H9 (cell line): Measurements from ENCODE around the gene DNMT3L. TPM values are rescaled to one million over a fixed set of nuclear protein-coding genes. Genes with fewer than 3 reads are reported as not detected.

ENCODE experiments used
- DNase-seq: peaks from one replicate; pipeline ENCODE4 v3.0.0-alpha.2; 2017
- H2AFZ ChIP-seq: one replicate; pipeline ENCODE4 v1.6.1; 2013; ENCODE audit warnings: mild to moderate bottlenecking, low read length, control low read depth, moderate library complexity
- H2AK5ac ChIP-seq: 2 replicates; pipeline ENCODE4 v1.6.1; 2013; ENCODE audit warnings: low read length, control low read depth, mixed read lengths; ENCODE audit not compliant: insufficient read length
- H2BK120ac ChIP-seq: one replicate; pipeline ENCODE4 v1.6.1; 2013; ENCODE audit warnings: low read depth, mild to moderate bottlenecking, low read length, control low read depth, inconsistent platforms; ENCODE audit not compliant: poor library complexity, severe bottlenecking
- H2BK12ac ChIP-seq: 2 replicates; pipeline ENCODE4 v1.6.1; 2013; ENCODE audit warnings: low read length, control low read depth, mixed read lengths, low read depth; ENCODE audit not compliant: insufficient read length
- H2BK15ac ChIP-seq: 2 replicates; pipeline ENCODE4 v1.6.1; 2013; ENCODE audit warnings: low read depth, low read length, control low read depth
- H2BK20ac ChIP-seq: one replicate; pipeline ENCODE4 v1.6.1; 2013; ENCODE audit warnings: low read depth, mild to moderate bottlenecking, low read length, control low read depth, inconsistent platforms; ENCODE audit not compliant: poor library complexity, severe bottlenecking
- H2BK5ac ChIP-seq: 2 replicates; pipeline ENCODE4 v1.6.1; 2013; ENCODE audit warnings: low read length, control low read depth, mixed read lengths; ENCODE audit not compliant: insufficient read length
- H3K14ac ChIP-seq: 2 replicates; pipeline ENCODE4 v1.6.1; 2013; ENCODE audit warnings: low read length, control low read depth; ENCODE audit not compliant: insufficient read depth
- H3K18ac ChIP-seq: 2 replicates; pipeline ENCODE4 v1.6.1; 2013; ENCODE audit warnings: low read depth, mild to moderate bottlenecking, mixed read lengths, low read length, control low read depth; ENCODE audit not compliant: insufficient read length
- H3K23ac ChIP-seq: 2 replicates; pipeline ENCODE4 v1.6.1; 2013; ENCODE audit warnings: low read length, control low read depth, mixed read lengths, low read depth; ENCODE audit not compliant: insufficient read length
- H3K23me2 ChIP-seq: 2 replicates; pipeline ENCODE4 v1.6.1; 2013; ENCODE audit warnings: low read depth, mild to moderate bottlenecking, mixed read lengths, low read length, control low read depth; ENCODE audit not compliant: insufficient read length, poor library complexity, severe bottlenecking
- H3K27ac ChIP-seq: 2 replicates; pipeline ENCODE4 v1.5.1; 2013; ENCODE audit warnings: low read length, control low read depth, mixed read lengths, low read depth; ENCODE audit not compliant: insufficient read length
- H3K27me3 ChIP-seq: 2 replicates; pipeline ENCODE4 v1.6.1; 2013; ENCODE audit warnings: low read length, control low read depth, inconsistent platforms; ENCODE audit not compliant: insufficient read depth
- H3K4ac ChIP-seq: 2 replicates; pipeline ENCODE4 v1.6.1; 2013; ENCODE audit warnings: low read depth, mild to moderate bottlenecking, control low read depth, inconsistent platforms, low read length, moderate library complexity
- H3K4me1 ChIP-seq: 2 replicates; pipeline ENCODE4 v1.6.1; 2013; ENCODE audit warnings: low read length, control low read depth, inconsistent platforms; ENCODE audit not compliant: insufficient read depth
- H3K4me2 ChIP-seq: 2 replicates; pipeline ENCODE4 v1.6.1; 2013; ENCODE audit warnings: low read length, control low read depth, mixed read lengths; ENCODE audit not compliant: insufficient read length, insufficient read depth
- H3K56ac ChIP-seq: 2 replicates; pipeline ENCODE4 v1.6.1; 2013; ENCODE audit warnings: low read depth, mild to moderate bottlenecking, mixed read lengths, low read length, control low read depth; ENCODE audit not compliant: insufficient read length
- H3K79me1 ChIP-seq: 2 replicates; pipeline ENCODE4 v1.6.1; 2013; ENCODE audit warnings: low read depth, mild to moderate bottlenecking, moderate library complexity, low read length, control low read depth, inconsistent platforms; ENCODE audit not compliant: insufficient read depth, poor library complexity, severe bottlenecking
- H3K79me2 ChIP-seq: 2 replicates; pipeline ENCODE4 v1.6.1; 2013; ENCODE audit warnings: low read length, control low read depth, inconsistent platforms; ENCODE audit not compliant: insufficient read depth
- H3K9ac ChIP-seq: 2 replicates; pipeline ENCODE4 v1.6.1; 2013; ENCODE audit warnings: low read length, control low read depth, mixed read lengths; ENCODE audit not compliant: insufficient read length; ENCODE audit errors: extremely low read depth
- H3K9me3 ChIP-seq: one replicate; pipeline ENCODE4 v1.6.1; 2013; ENCODE audit warnings: low read depth, low read length, inconsistent platforms; ENCODE audit not compliant: control insufficient read depth
- H3T11ph ChIP-seq: one replicate; pipeline ENCODE4 v1.6.1; 2013; ENCODE audit warnings: mild to moderate bottlenecking, low read length, control low read depth, inconsistent platforms
- H4K20me1 ChIP-seq: one replicate; pipeline ENCODE4 v1.6.1; 2013; ENCODE audit not compliant: control insufficient read depth, insufficient read length, insufficient read depth
- H4K5ac ChIP-seq: 2 replicates; pipeline ENCODE4 v1.6.1; 2013; ENCODE audit warnings: low read depth, mild to moderate bottlenecking, mixed read lengths, low read length, control low read depth; ENCODE audit not compliant: insufficient read length
- H4K8ac ChIP-seq: replicated peaks from 2 replicates; pipeline ENCODE4 v1.6.1; 2013; ENCODE audit warnings: low read length, control low read depth, mixed read lengths, low read depth; ENCODE audit not compliant: insufficient read length
- H4K91ac ChIP-seq: 2 replicates; pipeline ENCODE4 v1.6.1; 2013; ENCODE audit warnings: low read depth, mild to moderate bottlenecking, moderate library complexity, mixed read lengths, low read length, control low read depth; ENCODE audit not compliant: insufficient read length
- H3K27ac Mint-ChIP-seq, 3 experiments: 2 replicates in 2 of 3; 3 replicates in 1 of 3; pipeline ENCODE4 v1.8.0; 2020 to 2021; ENCODE audit warnings: mixed read lengths in 3 of 3, mild to moderate bottlenecking in 1 of 3, moderate library complexity in 1 of 3
- H3K27me3 Mint-ChIP-seq: 2 replicates; pipeline ENCODE4 v1.8.0; 2021; ENCODE audit warnings: low read depth, mild to moderate bottlenecking, moderate library complexity, mixed read lengths
- H3K36me3 Mint-ChIP-seq, 3 experiments: 2 replicates in 2 of 3; 3 replicates in 1 of 3; pipeline ENCODE4 v1.8.0; 2020 to 2021; ENCODE audit warnings: low read depth in 3 of 3, mixed read lengths in 3 of 3; ENCODE audit not compliant: insufficient read depth in 1 of 3
- H3K4me1 Mint-ChIP-seq, 2 experiments: 2 replicates each; pipeline ENCODE4 v1.8.0; 2020; ENCODE audit warnings: mixed read lengths in 2 of 2
- H3K4me3 Mint-ChIP-seq, 2 experiments: 2 replicates in 1 of 2; 3 replicates in 1 of 2; pipeline ENCODE4 v1.8.0; 2020 to 2021; ENCODE audit warnings: mild to moderate bottlenecking in 2 of 2, mixed read lengths in 2 of 2, moderate library complexity in 1 of 2
- H3K9me3 Mint-ChIP-seq, 2 experiments: 2 replicates in 1 of 2; 3 replicates in 1 of 2; pipeline ENCODE4 v1.8.0; 2020; ENCODE audit warnings: mild to moderate bottlenecking in 2 of 2, mixed read lengths in 2 of 2, moderate library complexity in 1 of 2
- CTCF ChIP-seq: fragments of 200-600 bp; sonication (generic); conservative IDR thresholded peaks from 3 replicates; pipeline ENCODE4 v1.8.0; 2021; ENCODE audit warnings: antibody characterized with exemption, mild to moderate bottlenecking
- WGBS: extraction: QIAGEN DNeasy Blood & Tissue Kit; methylation state at CpG from one replicate; pipeline ENCODE4 v1.1.7; 2013; ENCODE audit warnings: missing lambda C conversion rate, low lambda C conversion rate, mixed read lengths; ENCODE audit not compliant: insufficient read length; ENCODE audit errors: extremely low coverage; 5-methylcytosine and 5-hydroxymethylcytosine counted together
- total RNA-seq: library from RNA; stranded (reverse); gene quantifications from 2 replicates; pipeline ENCODE4 v1.2.1, GENCODE V29; 2021

The DNMT3L gene
- total RNA-seq, 1 experiment from 2014 or later, result 0.77 TPM

GRCh38 chr21:44282370-44282769 is 20.7 kb upstream of the DNMT3L start:
- DNase-seq, result no peak
- Histone ChIP-seq H3K4ac (no peak overlapping the region), H3K27ac (no peak overlapping the region), H3K9ac (no peak overlapping the region), H3K79me1 (no peaks in the 10 kb centered on the region), H3K9me3 (no peaks in the 10 kb centered on the region), H3K18ac (no peak overlapping the region), H3K4me1 (no peaks in the 10 kb centered on the region; the same call in 1 of the 2 replicates), H4K91ac (no peak overlapping the region), H2BK12ac (no peak overlapping the region), H3K23me2 (no peaks in the 10 kb centered on the region), H3K79me2 (no peaks in the 10 kb centered on the region), H3K23ac (no peak overlapping the region), H4K5ac (no peak overlapping the region), H4K20me1 (no peaks in the 10 kb centered on the region), H2AFZ (no peak overlapping the region), H2AK5ac (no peak overlapping the region), H2BK5ac (no peak overlapping the region), H3K27me3 (no peaks in the 10 kb centered on the region), H2BK120ac (no peak overlapping the region), H2BK20ac (no peak overlapping the region), H3T11ph (no peak overlapping the region), H2BK15ac (no peak overlapping the region), H4K8ac (no peak overlapping the region), H3K56ac (no peak overlapping the region), H3K14ac (no peak overlapping the region; the same call in 1 of the 2 replicates), H3K4me2 (no peak overlapping the region)
- TF ChIP-seq CTCF, result no peak
- Mint-ChIP-seq H3K36me3 (no peaks in the 10 kb centered on the region), H3K9me3 (no peaks in the 10 kb centered on the region), H3K4me1 (peaks cover 22 to 26% of the 10 kb centered on the region in 2 experiments), H3K27me3 (peaks cover 11% of the 10 kb centered on the region), H3K4me3 (no peak overlapping the region), H3K27ac (no peak overlapping the region; a peak in 1 of 7 replicates)
- WGBS, result no CpG with 5 or more reads among the region's 9 CpGs
